GM19043 (cell line): ENCODE results near the gene GPR108.

Source experiments
- ATAC-seq: cut with Tn5 transposase; IDR thresholded peaks from one replicate; pipeline ENCODE4 v1.9.1; 2021; ENCODE audit warnings: low read depth; ENCODE audit not compliant: unreplicated experiment

GPR108 gene

DNA sequence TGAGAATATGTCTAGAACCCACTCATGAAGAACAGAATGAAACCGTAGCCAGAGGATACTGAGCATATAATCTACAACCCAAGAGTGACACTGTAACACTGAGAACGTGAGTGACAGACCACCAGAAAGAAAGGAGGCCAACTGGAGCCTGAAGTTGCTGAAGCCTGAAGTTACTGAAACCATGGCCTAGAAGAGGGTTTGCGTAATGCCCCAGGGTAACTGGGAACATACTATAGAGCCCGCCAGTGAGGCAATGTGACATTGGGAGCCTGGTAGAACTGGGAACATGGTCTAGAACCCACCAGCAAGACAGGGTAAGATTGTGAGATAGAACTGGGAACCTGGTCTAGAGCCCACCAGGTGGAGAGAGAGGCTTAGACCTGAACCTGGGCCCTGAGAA lies 51.9 kb downstream of the GPR108 start:
- no peak for ATAC-seq

DNA sequence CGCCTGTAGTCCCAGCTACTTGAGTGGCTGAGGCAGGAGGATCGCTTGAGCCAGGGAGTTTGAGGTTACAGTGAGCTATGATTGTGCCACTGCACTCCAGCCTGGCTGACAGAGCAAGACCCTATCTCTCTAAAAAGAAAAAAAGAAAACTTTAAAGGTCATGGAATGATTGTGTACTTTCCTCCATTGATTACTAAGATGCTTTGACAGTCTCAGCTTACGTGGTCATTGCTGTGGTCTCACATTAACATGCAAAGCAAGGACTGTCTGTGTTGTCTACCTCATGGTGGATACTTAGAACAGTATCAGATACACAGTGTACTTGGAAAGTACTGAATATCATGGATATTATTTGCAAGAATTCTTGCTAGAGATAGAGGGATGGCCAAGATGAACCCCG lies 53.4 kb downstream of the GPR108 start:
- ATAC-seq: no peak

DNA sequence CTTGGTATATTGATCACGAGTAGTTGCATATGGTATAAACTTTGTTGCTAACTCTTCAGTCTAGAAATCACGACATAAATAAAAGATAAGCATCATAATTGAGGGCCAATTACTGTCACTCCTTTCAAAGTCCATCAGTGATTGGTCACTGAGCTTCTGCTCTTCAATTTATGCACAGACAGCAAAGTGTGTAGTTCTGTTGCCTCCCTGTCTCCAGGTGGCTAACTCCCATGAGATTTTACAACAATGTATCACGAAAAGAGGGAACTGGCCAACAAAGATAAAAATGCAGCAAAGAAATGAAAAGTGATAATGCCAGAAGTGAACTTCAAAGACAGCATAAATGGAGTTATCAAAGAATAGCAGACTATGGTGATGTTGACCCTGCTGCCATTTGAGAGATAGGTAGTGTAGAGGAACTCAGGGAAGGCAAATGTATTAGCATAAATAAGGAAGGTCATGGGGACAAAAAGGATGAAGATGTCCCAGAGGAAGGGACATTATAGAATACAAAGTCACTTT lies 54.7 kb downstream of the GPR108 start:
- no peak for ATAC-seq

DNA sequence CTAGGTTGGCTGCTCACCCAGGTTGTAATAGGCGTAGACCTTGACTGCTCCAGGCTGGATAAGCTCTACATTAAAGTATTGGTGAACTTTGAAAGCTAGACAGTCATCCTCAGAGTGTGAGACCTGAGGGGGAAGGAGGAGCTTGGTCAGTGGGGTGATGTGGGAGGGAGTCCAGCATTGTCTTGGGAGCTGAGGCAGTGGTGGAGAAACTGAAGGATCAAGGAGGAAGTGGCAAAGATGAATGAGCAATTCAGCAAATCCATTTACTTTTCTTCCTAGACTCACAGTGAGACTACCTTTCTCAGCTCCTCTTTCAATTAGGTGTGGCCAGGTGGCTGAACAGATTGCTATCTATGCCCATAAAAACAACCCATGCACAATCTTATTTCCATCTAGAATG lies 57.2 kb downstream of the GPR108 start:
- ATAC-seq: no peak
